ENCODE data around the gene MIEN1.

The MIEN1 gene

GRCh38 chr17:39737760-39738567 is 7.6 kb upstream of the MIEN1 start, which contains the start of gene GRB7:
TSS of gene GRB7 (plus strand) at chr17:39737938. CDS start at chr17:39742302, 4,364 bp downstream.
- no peak within 1 kb of the TSS for H3K4me3 ChIP-seq (ENCODE audit: low read depth, low read length)
- no peak for TF ChIP-seq CTCF (IDR thresholded peaks at IDR 0.05; ENCODE audit: low read depth, low read length)

GRCh38 chr17:39737206-39737759 is 7.0 kb upstream of the MIEN1 start:
- no peak for TF ChIP-seq CTCF (IDR thresholded peaks at IDR 0.05; ENCODE audit: low read depth, low read length)
- no peak overlapping the region for H3K4me3 ChIP-seq (ENCODE audit: low read depth, low read length)

GRCh38 chr17:39736319-39737165 is 6.2 kb upstream of the MIEN1 start:
- no peak for TF ChIP-seq CTCF (IDR thresholded peaks at IDR 0.05; ENCODE audit: low read depth, low read length)
- H3K4me3 ChIP-seq (ENCODE audit: low read depth, low read length), result no peak overlapping the region

GRCh38 chr17:39735882-39736281 is 5.5 kb upstream of the MIEN1 start:
- no peak overlapping the region for H3K4me3 ChIP-seq (ENCODE audit: low read depth, low read length)
- no peak for TF ChIP-seq CTCF (IDR thresholded peaks at IDR 0.05; ENCODE audit: low read depth, low read length)

- H3K4me3 ChIP-seq (ENCODE audit: low read depth, low read length), result no peak overlapping the region
- no peak for TF ChIP-seq CTCF (IDR thresholded peaks at IDR 0.05; ENCODE audit: low read depth, low read length)
These were observed 2.3 kb upstream of the MIEN1 start for GRCh38 chr17:39732586-39732985.

GRCh38 chr17:39729280-39729851 is 966 bp downstream of the MIEN1 start:
- H3K4me3 ChIP-seq (ENCODE audit: low read depth, low read length), result peak overlapping the region; percentile 62
- TF ChIP-seq CTCF (IDR thresholded peaks at IDR 0.05; ENCODE audit: low read depth, low read length), result no peak
